ENCODE measurements around the gene PCGF2.

DNA sequence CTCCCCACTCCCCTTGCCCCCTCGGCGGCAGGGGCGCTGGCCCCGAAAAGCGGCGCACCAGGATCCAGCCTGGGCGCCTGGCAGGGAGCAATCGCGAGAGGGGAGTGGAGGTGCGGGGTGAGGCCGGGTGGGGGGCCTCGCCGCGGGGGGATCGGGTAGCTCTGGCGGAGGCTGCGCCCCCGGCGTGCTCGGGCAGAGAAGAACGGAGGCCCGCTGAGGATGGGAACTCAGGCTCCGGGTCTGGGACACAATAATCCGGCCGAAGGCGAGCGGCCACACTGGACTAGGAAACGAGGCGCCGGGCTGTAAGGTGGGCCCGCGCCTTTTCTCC, 721 bp upstream of the PCGF2 start:
- TF ChIP-seq EZH2 (optimal IDR thresholded peaks at IDR 0.05; ENCODE audit: low read depth, low read length) (no peak), CTCF (IDR thresholded peaks at IDR 0.05; ENCODE audit: low read length) (no peak), EZH2phosphoT487 (IDR thresholded peaks at IDR 0.05; ENCODE audit: low read length) (no peak)
